WTC11 (cell line): Measurements from ENCODE around the gene NCKAP5. TPM values are rescaled to one million over a fixed set of nuclear protein-coding genes. Genes with fewer than 3 reads are reported as not detected.

Experiments
- ATAC-seq: fragments of 200-7000 bp; cut with Tn5 transposase; 2 replicates; pipeline ENCODE4 v1.10.0; 2021; ENCODE audit warnings: mild to moderate bottlenecking, moderate library complexity
- CTCF ChIA-PET: fragments of 300-600 bp; sonication (Branson Sonifier 250); formaldehyde crosslinking; loops from one replicate; lab custom pipeline; 2021; ENCODE audit warnings: antibody characterized with exemption; lab: Charles Lee
- POLR2A ChIA-PET: fragments of 350-600 bp; sonication (Branson Sonifier 250); formaldehyde crosslinking; loops from one replicate; lab custom pipeline; 2021; ENCODE audit warnings: antibody characterized with exemption; lab: Charles Lee
- DNase-seq: peaks from one replicate; pipeline ENCODE4 v3.0.0; 2021; ENCODE audit warnings: low spot score
- H3K27ac Mint-ChIP-seq: 2 replicates; pipeline ENCODE4 v1.8.0; 2021; ENCODE audit warnings: mixed read lengths
- H3K27me3 Mint-ChIP-seq: 2 replicates; pipeline ENCODE4 v1.8.0; 2021; ENCODE audit warnings: low read depth, mild to moderate bottlenecking, moderate library complexity, mixed read lengths
- H3K36me3 Mint-ChIP-seq: 2 replicates; pipeline ENCODE4 v1.8.0; 2021; ENCODE audit warnings: mixed read lengths
- H3K4me1 Mint-ChIP-seq: 2 replicates; pipeline ENCODE4 v1.8.0; 2022; ENCODE audit warnings: mixed read lengths
- H3K4me3 Mint-ChIP-seq: 2 replicates; pipeline ENCODE4 v1.8.0; 2021; ENCODE audit warnings: mild to moderate bottlenecking, moderate library complexity, mixed read lengths
- H3K9me3 Mint-ChIP-seq: 2 replicates; pipeline ENCODE4 v1.8.0; 2021; ENCODE audit warnings: mixed read lengths
- EMX1 ChIP-seq: fragments of 250-450 bp; sonication (Bioruptor Pico); IDR thresholded peaks from 2 replicates; pipeline ENCODE4 v1.8.0; 2021; ENCODE audit warnings: mild to moderate bottlenecking
- ETV6 ChIP-seq: sonication (generic); formaldehyde crosslinking; IDR thresholded peaks from 2 replicates; pipeline ENCODE4 v1.8.1; 2022; ENCODE audit warnings: mild to moderate bottlenecking, missing genetic modification reagents
- FOXP1 ChIP-seq: sonication (generic); formaldehyde crosslinking; IDR thresholded peaks from 2 replicates; pipeline ENCODE4 v1.8.0; 2022; ENCODE audit warnings: missing genetic modification reagents, mild to moderate bottlenecking, moderate library complexity, borderline replicate concordance
- GABPB1 ChIP-seq: sonication (generic); formaldehyde crosslinking; IDR thresholded peaks from 2 replicates; pipeline ENCODE4 v1.8.1; 2023; ENCODE audit warnings: mild to moderate bottlenecking, missing genetic modification reagents
- JAZF1 ChIP-seq: fragments of 250-450 bp; sonication (Bioruptor Pico); IDR thresholded peaks from 2 replicates; pipeline ENCODE4 v1.9.0; 2021; ENCODE audit warnings: moderate library complexity, mild to moderate bottlenecking, inconsistent platforms
- KAT7 ChIP-seq: sonication (generic); formaldehyde crosslinking; IDR thresholded peaks from 2 replicates; pipeline ENCODE4 v1.8.1; 2023; ENCODE audit warnings: missing genetic modification reagents, mild to moderate bottlenecking, borderline replicate concordance
- NFYB ChIP-seq: sonication (generic); formaldehyde crosslinking; conservative IDR thresholded peaks from 2 replicates; pipeline ENCODE4 v1.8.0; 2022; ENCODE audit warnings: low read depth, missing genetic modification reagents
- NR3C1 ChIP-seq: sonication (generic); formaldehyde crosslinking; conservative IDR thresholded peaks from 2 replicates; pipeline ENCODE4 v1.8.1; 2023; ENCODE audit warnings: low read depth, mild to moderate bottlenecking, missing genetic modification reagents
- OVOL2 ChIP-seq: fragments of 250-450 bp; sonication (Bioruptor Pico); IDR thresholded peaks from 2 replicates; pipeline ENCODE4 v1.9.0; 2021; ENCODE audit warnings: mild to moderate bottlenecking, borderline replicate concordance
- RORB ChIP-seq: fragments of 250-450 bp; sonication (Bioruptor Pico); IDR thresholded peaks from 2 replicates; pipeline ENCODE4 v1.9.0; 2021; ENCODE audit warnings: mild to moderate bottlenecking
- SOX15 ChIP-seq: fragments of 250-450 bp; sonication (Bioruptor Pico); IDR thresholded peaks from 2 replicates; pipeline ENCODE4 v1.9.0; 2021; ENCODE audit warnings: mild to moderate bottlenecking
- ZBTB21 ChIP-seq: sonication (generic); formaldehyde crosslinking; IDR thresholded peaks from 2 replicates; pipeline ENCODE4 v1.8.1; 2023; ENCODE audit warnings: mild to moderate bottlenecking, missing genetic modification reagents, borderline replicate concordance
- ZNF121 ChIP-seq: sonication (generic); formaldehyde crosslinking; IDR thresholded peaks from 2 replicates; pipeline ENCODE4 v1.8.0; 2023; ENCODE audit warnings: missing genetic modification reagents
- ZNF423 ChIP-seq: fragments of 250-450 bp; sonication (Bioruptor Pico); IDR thresholded peaks from 2 replicates; pipeline ENCODE4 v2.1.2; 2022; ENCODE audit warnings: mild to moderate bottlenecking, moderate library complexity
- total RNA-seq: library from RNA; stranded (reverse); gene quantifications from 3 replicates; pipeline ENCODE4 v1.2.3, GENCODE V29; 2021
- TF ChIP-seq, protein P1 (sequence below): sonication (generic); formaldehyde crosslinking; IDR thresholded peaks from 2 replicates; pipeline ENCODE4 v1.8.1; 2023; ENCODE audit warnings: mild to moderate bottlenecking, missing genetic modification reagents, moderate library complexity
- TF ChIP-seq, protein P2 (sequence below): sonication (generic); formaldehyde crosslinking; IDR thresholded peaks from 2 replicates; pipeline ENCODE4 v1.8.1; 2023; ENCODE audit warnings: mild to moderate bottlenecking, missing genetic modification reagents, moderate library complexity
- TF ChIP-seq, protein P3 (sequence below): sonication (generic); formaldehyde crosslinking; conservative IDR thresholded peaks from 2 replicates; pipeline ENCODE4 v1.8.1; 2022; ENCODE audit warnings: mild to moderate bottlenecking, missing genetic modification reagents
- TF ChIP-seq, protein P4 (sequence below): sonication (generic); formaldehyde crosslinking; IDR thresholded peaks from 2 replicates; pipeline ENCODE4 v1.8.0; 2023; ENCODE audit warnings: missing genetic modification reagents, mild to moderate bottlenecking, borderline replicate concordance
- TF ChIP-seq, protein P5 (sequence below): sonication (generic); formaldehyde crosslinking; IDR thresholded peaks from 2 replicates; pipeline ENCODE4 v1.8.1; 2022; ENCODE audit warnings: mild to moderate bottlenecking, missing genetic modification reagents, moderate library complexity, borderline replicate concordance
- TF ChIP-seq, protein P6 (sequence below): sonication (generic); formaldehyde crosslinking; IDR thresholded peaks from 2 replicates; pipeline ENCODE4 v1.8.0; 2022; ENCODE audit warnings: mild to moderate bottlenecking, missing genetic modification reagents
- TF ChIP-seq, protein P7 (sequence below): sonication (generic); formaldehyde crosslinking; IDR thresholded peaks from 2 replicates; pipeline ENCODE4 v1.8.1; 2023; ENCODE audit warnings: mild to moderate bottlenecking, moderate library complexity, missing genetic modification reagents
- TF ChIP-seq, protein P8 (sequence below): sonication (generic); formaldehyde crosslinking; IDR thresholded peaks from 2 replicates; pipeline ENCODE4 v1.8.1; 2022; ENCODE audit warnings: low read depth, mild to moderate bottlenecking, moderate library complexity, missing genetic modification reagents, borderline replicate concordance

Gene NCKAP5
- total RNA-seq, 1 experiment from 2014 or later, result 0.55 TPM

DNA sequence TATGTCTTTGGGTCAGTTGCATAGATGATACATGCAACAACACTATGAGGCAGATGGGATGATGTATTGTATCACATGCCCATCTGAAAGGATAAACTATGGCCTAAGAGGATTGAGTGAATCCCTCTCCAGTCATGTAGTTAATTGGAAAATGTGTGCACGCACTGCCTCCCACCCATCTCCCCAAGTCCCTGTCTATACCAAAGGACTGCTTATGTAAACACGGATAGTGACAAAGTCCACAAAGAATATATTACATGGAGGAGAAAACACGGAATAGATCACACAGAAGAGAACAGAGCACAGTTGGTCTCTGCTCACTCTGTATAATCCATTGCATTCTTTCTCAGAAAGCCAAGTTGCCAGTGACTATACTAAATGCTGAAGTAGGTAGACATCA, 82.4 kb downstream of the NCKAP5 start:
- Mint-ChIP-seq H3K27me3 (no peaks in the 10 kb centered on the region), H3K4me1 (no peaks in the 10 kb centered on the region), H3K27ac (no peak overlapping the region)
- POLR2A ChIA-PET, result no interaction called here
- CTCF ChIA-PET, result no interaction called here
- no peak for DNase-seq
- no peak for ATAC-seq
- TF ChIP-seq, protein P1, sequence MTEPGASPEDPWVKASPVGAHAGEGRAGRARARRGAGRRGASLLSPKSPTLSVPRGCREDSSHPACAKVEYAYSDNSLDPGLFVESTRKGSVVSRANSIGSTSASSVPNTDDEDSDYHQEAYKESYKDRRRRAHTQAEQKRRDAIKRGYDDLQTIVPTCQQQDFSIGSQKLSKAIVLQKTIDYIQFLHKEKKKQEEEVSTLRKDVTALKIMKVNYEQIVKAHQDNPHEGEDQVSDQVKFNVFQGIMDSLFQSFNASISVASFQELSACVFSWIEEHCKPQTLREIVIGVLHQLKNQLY (CRISPR knock-in tag), result no peak
- TF ChIP-seq GABPB1 (CRISPR knock-in tag), result no peak
- TF ChIP-seq RORB (CRISPR knock-in tag), result no peak
- TF ChIP-seq, protein P2, sequence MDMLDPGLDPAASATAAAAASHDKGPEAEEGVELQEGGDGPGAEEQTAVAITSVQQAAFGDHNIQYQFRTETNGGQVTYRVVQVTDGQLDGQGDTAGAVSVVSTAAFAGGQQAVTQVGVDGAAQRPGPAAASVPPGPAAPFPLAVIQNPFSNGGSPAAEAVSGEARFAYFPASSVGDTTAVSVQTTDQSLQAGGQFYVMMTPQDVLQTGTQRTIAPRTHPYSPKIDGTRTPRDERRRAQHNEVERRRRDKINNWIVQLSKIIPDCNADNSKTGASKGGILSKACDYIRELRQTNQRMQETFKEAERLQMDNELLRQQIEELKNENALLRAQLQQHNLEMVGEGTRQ (CRISPR knock-in tag), result no peak
- TF ChIP-seq ETV6, result no peak
- no peak for TF ChIP-seq ZNF423
- TF ChIP-seq, protein P3, sequence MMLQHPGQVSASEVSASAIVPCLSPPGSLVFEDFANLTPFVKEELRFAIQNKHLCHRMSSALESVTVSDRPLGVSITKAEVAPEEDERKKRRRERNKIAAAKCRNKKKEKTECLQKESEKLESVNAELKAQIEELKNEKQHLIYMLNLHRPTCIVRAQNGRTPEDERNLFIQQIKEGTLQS (CRISPR knock-in tag), result no peak
- TF ChIP-seq, protein P4, sequence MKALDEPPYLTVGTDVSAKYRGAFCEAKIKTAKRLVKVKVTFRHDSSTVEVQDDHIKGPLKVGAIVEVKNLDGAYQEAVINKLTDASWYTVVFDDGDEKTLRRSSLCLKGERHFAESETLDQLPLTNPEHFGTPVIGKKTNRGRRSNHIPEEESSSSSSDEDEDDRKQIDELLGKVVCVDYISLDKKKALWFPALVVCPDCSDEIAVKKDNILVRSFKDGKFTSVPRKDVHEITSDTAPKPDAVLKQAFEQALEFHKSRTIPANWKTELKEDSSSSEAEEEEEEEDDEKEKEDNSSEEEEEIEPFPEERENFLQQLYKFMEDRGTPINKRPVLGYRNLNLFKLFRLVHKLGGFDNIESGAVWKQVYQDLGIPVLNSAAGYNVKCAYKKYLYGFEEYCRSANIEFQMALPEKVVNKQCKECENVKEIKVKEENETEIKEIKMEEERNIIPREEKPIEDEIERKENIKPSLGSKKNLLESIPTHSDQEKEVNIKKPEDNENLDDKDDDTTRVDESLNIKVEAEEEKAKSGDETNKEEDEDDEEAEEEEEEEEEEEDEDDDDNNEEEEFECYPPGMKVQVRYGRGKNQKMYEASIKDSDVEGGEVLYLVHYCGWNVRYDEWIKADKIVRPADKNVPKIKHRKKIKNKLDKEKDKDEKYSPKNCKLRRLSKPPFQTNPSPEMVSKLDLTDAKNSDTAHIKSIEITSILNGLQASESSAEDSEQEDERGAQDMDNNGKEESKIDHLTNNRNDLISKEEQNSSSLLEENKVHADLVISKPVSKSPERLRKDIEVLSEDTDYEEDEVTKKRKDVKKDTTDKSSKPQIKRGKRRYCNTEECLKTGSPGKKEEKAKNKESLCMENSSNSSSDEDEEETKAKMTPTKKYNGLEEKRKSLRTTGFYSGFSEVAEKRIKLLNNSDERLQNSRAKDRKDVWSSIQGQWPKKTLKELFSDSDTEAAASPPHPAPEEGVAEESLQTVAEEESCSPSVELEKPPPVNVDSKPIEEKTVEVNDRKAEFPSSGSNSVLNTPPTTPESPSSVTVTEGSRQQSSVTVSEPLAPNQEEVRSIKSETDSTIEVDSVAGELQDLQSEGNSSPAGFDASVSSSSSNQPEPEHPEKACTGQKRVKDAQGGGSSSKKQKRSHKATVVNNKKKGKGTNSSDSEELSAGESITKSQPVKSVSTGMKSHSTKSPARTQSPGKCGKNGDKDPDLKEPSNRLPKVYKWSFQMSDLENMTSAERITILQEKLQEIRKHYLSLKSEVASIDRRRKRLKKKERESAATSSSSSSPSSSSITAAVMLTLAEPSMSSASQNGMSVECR (CRISPR knock-in tag), result no peak
- TF ChIP-seq NFYB, result no peak
- TF ChIP-seq, protein P5, sequence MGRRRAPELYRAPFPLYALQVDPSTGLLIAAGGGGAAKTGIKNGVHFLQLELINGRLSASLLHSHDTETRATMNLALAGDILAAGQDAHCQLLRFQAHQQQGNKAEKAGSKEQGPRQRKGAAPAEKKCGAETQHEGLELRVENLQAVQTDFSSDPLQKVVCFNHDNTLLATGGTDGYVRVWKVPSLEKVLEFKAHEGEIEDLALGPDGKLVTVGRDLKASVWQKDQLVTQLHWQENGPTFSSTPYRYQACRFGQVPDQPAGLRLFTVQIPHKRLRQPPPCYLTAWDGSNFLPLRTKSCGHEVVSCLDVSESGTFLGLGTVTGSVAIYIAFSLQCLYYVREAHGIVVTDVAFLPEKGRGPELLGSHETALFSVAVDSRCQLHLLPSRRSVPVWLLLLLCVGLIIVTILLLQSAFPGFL (CRISPR knock-in tag), result no peak
- TF ChIP-seq ZBTB21 (CRISPR knock-in tag), result no peak
- TF ChIP-seq ZNF121, result no peak
- TF ChIP-seq, protein P6, sequence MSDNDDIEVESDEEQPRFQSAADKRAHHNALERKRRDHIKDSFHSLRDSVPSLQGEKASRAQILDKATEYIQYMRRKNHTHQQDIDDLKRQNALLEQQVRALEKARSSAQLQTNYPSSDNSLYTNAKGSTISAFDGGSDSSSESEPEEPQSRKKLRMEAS (CRISPR knock-in tag), result no peak
- no peak for TF ChIP-seq OVOL2 (CRISPR knock-in tag)
- TF ChIP-seq KAT7 (CRISPR knock-in tag), result no peak
- TF ChIP-seq, all 79 proteins: peak for 0
- no peak overlapping the region for H3K4me3 Mint-ChIP-seq
- H3K36me3 Mint-ChIP-seq, result no peaks in the 10 kb centered on the region
- H3K9me3 Mint-ChIP-seq, result no peaks in the 10 kb centered on the region

DNA sequence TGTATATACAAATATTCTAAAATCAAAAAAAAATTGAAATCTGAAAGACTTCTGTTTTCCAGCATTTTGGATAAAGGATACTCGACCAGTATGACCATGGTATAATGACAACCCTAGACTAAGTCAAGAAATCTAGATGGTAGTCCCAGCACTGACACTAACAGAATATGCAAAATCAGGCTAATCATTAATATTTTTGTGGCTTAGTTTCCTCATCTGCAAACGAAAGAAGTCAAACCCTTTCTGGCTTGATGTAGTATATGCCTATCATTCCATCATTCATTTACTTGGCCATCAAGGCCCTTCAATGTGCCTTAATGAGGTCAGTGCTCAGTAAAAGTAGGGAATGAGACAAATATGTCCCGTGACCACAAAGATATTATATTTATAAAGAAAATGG, 83.5 kb downstream of the NCKAP5 start:
- no peak for ATAC-seq
- no peak overlapping the region for H3K4me3 Mint-ChIP-seq
- ChIA-PET CTCF (no interaction called here), POLR2A (no interaction called here)
- no peaks in the 10 kb centered on the region for H3K9me3 Mint-ChIP-seq
- H3K27ac Mint-ChIP-seq, result no peak overlapping the region
- H3K4me1 Mint-ChIP-seq, result no peaks in the 10 kb centered on the region
- H3K27me3 Mint-ChIP-seq, result no peaks in the 10 kb centered on the region
- TF ChIP-seq SOX15 (CRISPR knock-in tag) (no peak), RORB (CRISPR knock-in tag) (no peak), FOXP1 (CRISPR knock-in tag) (no peak), JAZF1 (CRISPR knock-in tag) (no peak), NR3C1 (CRISPR knock-in tag) (no peak), EMX1 (no peak)
- TF ChIP-seq, protein P3 (CRISPR knock-in tag), result no peak
- TF ChIP-seq, protein P7, sequence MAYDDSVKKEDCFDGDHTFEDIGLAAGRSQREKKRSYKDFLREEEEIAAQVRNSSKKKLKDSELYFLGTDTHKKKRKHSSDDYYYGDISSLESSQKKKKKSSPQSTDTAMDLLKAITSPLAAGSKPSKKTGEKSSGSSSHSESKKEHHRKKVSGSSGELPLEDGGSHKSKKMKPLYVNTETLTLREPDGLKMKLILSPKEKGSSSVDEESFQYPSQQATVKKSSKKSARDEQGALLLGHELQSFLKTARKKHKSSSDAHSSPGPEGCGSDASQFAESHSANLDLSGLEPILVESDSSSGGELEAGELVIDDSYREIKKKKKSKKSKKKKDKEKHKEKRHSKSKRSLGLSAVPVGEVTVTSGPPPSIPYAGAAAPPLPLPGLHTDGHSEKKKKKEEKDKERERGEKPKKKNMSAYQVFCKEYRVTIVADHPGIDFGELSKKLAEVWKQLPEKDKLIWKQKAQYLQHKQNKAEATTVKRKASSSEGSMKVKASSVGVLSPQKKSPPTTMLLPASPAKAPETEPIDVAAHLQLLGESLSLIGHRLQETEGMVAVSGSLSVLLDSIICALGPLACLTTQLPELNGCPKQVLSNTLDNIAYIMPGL (CRISPR knock-in tag), result no peak
- TF ChIP-seq, protein P8, sequence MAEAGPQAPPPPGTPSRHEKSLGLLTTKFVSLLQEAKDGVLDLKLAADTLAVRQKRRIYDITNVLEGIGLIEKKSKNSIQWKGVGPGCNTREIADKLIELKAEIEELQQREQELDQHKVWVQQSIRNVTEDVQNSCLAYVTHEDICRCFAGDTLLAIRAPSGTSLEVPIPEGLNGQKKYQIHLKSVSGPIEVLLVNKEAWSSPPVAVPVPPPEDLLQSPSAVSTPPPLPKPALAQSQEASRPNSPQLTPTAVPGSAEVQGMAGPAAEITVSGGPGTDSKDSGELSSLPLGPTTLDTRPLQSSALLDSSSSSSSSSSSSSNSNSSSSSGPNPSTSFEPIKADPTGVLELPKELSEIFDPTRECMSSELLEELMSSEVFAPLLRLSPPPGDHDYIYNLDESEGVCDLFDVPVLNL (CRISPR knock-in tag), result no peak
- TF ChIP-seq, all 79 proteins: peak for 0
- no peaks in the 10 kb centered on the region for H3K36me3 Mint-ChIP-seq
- DNase-seq, result no peak
